Sigmoid colon (tissue), 4 donors: ENCODE data around the gene TMEM43.

Experiments
- EP300 ChIP-seq, 4 donors: sonication (generic); formaldehyde crosslinking; IDR thresholded peaks; one replicate each; pipeline ENCODE4 v1.6.1; 2017; ENCODE audit warnings: antibody characterized with exemption in 4 of 4
- POLR2A ChIP-seq, 2 donors: fragments of 450-650 bp; IDR thresholded peaks; one replicate each; pipeline ENCODE4 v1.6.1; 2016; ENCODE audit warnings: antibody characterized with exemption in 2 of 2, mild to moderate bottlenecking in 2 of 2, moderate library complexity in 2 of 2
- POLR2AphosphoS5 ChIP-seq, 4 donors: sonication (generic); formaldehyde crosslinking; IDR thresholded peaks; one replicate each; pipeline ENCODE4 v1.6.1; 2017; ENCODE audit warnings: antibody characterized with exemption in 4 of 4
- TF ChIP-seq, protein P1 (sequence below), 4 experiments: fragments of 450-650 bp in 3 of 4; fragments of 200-600 bp in 1 of 4; IDR thresholded peaks; one replicate each; pipeline ENCODE4 v1.5.1; 2016 to 2019; ENCODE audit warnings: antibody characterized with exemption in 4 of 4, mild to moderate bottlenecking in 3 of 4, moderate library complexity in 2 of 4

DNA sequence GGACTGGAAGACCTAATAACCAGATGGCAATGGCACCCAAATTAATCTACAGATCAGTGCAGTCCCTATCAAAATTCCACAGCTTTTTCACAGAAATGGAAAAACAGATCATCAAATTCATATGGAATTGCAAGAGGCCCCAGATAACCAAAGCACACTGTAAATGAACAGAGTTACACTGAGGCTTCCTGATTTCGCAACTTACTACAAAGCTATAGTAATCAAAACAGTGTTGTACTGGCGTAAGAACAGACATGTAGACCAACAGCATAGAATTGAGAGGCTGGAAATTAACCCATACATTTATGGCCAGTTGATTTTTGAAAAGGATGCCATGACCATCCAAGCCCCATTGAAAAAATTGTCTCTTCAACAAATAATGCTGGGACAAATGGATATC, 37.3 kb downstream of the TMEM43 start:
- TF ChIP-seq, protein P1, sequence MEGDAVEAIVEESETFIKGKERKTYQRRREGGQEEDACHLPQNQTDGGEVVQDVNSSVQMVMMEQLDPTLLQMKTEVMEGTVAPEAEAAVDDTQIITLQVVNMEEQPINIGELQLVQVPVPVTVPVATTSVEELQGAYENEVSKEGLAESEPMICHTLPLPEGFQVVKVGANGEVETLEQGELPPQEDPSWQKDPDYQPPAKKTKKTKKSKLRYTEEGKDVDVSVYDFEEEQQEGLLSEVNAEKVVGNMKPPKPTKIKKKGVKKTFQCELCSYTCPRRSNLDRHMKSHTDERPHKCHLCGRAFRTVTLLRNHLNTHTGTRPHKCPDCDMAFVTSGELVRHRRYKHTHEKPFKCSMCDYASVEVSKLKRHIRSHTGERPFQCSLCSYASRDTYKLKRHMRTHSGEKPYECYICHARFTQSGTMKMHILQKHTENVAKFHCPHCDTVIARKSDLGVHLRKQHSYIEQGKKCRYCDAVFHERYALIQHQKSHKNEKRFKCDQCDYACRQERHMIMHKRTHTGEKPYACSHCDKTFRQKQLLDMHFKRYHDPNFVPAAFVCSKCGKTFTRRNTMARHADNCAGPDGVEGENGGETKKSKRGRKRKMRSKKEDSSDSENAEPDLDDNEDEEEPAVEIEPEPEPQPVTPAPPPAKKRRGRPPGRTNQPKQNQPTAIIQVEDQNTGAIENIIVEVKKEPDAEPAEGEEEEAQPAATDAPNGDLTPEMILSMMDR (IDR thresholded peaks at IDR 0.05), result no peak
- TF ChIP-seq EP300 (IDR thresholded peaks at IDR 0.05) (no peak), POLR2A (IDR thresholded peaks at IDR 0.05) (no peak), POLR2AphosphoS5 (IDR thresholded peaks at IDR 0.05) (no peak)
